ENCODE measurements around the gene VWC2L.

Gene VWC2L

DNA sequence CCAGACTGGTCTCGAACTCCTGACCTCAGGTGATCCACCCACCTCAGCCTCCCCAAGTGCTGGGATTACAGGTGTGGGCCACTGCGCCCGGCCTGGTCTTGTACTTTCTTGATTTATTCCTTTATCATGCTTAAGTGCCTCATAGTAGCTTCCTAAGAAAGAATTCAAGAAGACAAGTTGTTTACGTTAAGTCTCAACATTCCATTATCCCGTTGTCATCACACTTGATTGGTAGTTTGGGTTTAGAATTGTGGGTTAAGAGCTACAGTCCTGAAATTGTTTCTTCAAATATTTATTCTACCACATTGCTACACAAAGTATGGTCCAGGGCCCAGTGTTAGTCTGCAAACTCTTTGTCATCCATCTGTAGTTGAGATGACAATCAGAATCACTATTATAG lies 194.0 kb downstream of the VWC2L start:
- no peak for FAIRE-seq

DNA sequence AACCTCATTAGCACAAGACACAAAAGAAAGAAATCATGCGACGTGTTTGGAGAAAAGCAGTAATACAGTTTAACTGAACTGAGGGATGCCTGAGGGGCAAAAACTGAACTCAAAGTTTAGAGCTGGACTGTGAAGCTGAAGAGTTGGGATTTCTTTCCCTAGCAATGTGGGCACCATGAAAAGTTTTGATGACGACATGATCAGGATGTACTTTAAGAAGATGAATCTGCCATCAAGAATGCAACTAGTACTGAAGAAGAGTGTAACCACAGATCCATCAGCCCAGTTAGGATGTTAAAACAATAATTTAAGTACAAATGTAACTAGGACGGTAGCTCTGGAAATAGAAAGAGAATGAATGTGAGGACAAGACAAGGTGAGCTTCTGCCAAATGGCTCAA lies 196.2 kb downstream of the VWC2L start:
- no peak for FAIRE-seq

DNA sequence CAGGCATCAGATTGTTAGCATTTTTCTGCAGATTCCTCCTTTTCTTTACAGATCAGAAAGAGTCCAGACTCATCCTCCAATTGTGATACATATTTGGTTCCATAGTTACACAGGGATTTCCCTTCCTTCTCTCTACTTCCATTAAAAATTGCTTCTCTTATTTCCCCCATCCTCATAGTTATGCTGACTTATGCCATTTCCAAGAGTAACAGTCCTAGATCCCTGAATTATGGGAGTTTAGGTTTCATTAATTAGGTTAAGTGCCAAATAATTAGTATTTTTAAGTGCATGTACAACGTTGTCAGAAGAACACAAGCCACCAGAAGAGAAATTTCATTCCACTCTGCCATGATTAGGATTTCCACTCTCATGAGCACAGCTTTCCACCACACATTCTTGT lies 200.2 kb downstream of the VWC2L start:
- FAIRE-seq: no peak

GRCh38 chr2:214624166-214624760 lies 213.4 kb downstream of the VWC2L start:
- FAIRE-seq: no peak

- FAIRE-seq: no peak
These were observed 217.2 kb downstream of the VWC2L start for GRCh38 chr2:214628091-214628490.

All from A204.1 (cell line).